ENCODE measurements around the gene KCNMA1.
"Not testable (repeated sequence)": the region's sequence is repeated elsewhere in the genome, so short reads cannot be mapped to it uniquely, and the experiment has no call there.

The KCNMA1 gene

DNA sequence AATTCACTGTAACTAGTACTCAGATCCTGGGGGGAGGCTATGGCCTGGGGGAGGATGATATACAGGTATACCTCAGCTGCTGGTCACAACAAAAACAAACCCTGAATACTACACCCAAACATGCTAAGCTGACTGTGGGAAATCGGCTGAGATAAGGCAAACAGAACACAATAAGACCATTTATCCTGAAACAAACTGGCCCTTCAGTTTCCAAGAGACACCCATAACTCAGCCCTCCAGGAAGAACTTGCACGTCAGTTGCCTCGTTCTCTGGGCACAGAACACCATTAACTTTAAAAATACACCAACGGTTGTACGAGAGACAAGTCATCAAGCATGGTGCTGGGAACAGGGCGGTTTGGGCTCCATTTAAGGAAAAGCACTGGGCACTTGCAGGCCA is 24.1 kb upstream of the KCNMA1 start:
- DNase-seq: no peak

GRCh38 chr10:77661100-77661499 is 23.5 kb upstream of the KCNMA1 start:
- peak in 1 of 3 experiments; percentile 6 for DNase-seq

DNA sequence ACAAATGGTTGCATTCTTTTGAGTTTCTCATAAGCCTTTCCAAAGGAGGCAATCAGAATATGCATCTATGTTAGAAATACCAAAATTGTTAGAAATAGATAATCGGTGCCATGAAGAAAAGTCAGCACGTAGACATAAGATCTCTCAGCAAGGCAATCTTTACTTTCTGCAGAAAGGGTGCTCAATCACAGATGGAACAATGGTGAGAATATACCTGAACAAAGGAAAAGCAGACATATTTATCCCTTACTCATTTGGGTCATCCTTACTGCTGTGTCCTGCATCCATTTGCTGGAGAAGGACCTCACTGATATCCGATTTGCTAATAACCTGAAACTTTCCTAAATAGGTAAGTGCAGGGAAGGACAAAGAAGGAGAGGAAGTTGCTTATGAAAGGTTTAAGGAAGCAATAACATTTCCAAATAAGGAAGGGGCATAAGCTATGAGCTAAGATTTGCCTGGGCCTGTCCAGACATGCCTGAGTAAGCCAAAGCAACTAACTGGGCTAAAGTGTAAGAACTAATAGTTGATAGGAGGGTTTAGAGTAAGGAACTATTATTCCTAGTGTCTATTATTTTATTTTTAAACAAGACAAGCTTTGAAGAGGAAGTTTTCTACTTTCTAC is 21.6 kb upstream of the KCNMA1 start:
- DNase-seq: not testable (repeated sequence)

DNA sequence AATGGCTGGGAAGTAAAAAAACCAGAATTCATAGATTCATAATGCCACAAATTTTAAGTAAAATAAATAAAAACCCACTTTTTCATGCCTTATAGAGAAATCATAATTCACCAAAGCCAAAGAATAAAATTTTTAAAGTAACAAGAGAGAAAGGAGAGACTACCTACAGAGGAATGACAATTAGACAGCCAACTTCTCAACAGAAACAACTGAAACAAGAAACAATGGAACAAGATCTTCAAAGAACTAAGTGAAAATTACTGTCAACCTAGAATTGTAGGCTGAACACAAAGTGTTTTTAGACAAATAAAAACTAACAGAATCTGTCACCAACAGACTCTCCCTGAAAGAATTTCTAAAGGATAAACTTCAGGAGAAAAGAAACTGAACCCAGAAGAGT is 15.6 kb upstream of the KCNMA1 start:
- DNase-seq: no peak

GRCh38 chr10:77649333-77650331 is 12.0 kb upstream of the KCNMA1 start:
- no peak for DNase-seq

DNA sequence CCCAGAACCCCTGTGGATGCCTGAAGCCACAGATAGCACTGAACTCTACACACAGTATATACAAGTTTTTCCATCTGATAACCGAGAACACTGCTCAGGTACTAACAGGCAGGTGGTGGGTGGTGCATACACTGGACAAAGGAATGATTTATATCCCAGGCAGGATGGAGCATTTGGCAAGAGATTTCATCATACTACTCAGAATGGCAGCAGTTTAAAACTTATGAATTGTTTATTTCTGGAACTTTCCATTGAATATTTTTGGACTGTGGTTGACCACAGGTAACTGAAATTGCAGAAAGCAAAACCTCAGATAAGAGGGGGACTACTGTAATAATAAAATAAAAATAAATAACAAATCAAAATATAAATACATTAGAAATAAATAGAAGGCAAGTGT is 10.9 kb upstream of the KCNMA1 start:
- peak in 2 of 3 experiments; percentile 20 to 54 for DNase-seq

DNA sequence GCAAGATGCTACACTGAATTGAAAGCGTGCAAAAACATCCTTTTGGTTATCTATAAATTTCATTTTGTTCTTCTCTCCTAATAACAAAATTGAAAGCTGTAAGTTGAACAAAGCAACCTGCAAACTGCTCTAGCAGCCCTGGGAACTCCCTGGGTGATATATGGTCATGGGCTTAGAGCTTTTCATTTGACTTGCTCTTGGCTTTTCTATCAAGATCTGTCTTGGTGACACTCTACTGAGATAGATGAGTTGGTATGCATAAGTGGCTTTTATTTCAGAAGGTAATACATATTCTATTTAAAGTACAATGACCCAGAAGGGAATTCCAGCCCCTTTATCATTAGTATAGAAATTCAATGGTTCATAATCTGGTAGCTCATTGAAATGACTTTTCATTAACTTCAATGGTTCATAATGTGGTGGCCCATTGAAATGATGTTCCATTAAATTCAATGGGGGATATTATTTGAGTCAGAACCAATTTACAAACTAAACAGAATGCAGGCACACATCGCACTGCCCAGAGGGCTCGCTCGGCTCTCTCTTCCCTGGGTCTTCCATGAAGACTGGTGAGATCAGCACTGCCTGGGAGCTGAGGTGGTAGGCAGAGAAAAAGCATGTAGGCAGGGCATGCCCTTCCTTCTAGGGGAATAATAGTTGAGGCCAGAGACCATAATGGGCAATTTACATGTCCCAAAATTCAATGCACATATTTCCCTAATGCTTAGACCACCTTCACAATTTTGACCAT is 10.1 kb upstream of the KCNMA1 start:
- DNase-seq: no peak

DNA sequence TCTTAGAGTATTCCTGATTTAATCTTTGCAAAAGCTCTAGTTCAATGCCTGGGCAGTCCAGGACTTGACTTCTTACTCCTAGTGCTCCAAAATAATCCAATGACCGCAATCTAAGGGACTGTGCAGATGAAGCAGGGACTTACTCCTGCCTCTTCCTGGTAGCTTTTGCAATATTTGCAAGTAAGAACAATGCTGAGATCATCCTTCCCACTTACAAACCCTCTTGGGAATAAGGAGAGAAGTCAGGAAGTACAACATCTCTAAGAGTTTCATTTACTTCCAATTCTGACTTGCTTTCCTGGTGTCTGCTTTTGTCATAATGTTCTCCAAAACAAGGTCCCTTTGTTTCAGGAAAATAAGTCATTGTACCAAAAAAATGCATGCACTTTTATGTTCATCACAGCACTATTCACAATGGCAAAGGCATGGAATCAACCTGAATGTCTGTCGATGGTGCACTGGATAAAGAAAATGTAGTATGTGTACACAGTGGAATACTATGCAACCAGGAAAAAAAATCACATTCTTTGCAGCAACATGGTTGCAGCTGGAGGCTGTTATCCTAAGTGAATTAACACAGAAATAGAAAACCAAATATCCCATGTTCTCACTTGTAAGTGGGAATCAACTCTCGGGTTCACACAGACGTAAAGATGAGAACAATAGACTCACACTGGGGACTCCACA is 7.1 kb upstream of the KCNMA1 start:
- DNase-seq: no peak

DNA sequence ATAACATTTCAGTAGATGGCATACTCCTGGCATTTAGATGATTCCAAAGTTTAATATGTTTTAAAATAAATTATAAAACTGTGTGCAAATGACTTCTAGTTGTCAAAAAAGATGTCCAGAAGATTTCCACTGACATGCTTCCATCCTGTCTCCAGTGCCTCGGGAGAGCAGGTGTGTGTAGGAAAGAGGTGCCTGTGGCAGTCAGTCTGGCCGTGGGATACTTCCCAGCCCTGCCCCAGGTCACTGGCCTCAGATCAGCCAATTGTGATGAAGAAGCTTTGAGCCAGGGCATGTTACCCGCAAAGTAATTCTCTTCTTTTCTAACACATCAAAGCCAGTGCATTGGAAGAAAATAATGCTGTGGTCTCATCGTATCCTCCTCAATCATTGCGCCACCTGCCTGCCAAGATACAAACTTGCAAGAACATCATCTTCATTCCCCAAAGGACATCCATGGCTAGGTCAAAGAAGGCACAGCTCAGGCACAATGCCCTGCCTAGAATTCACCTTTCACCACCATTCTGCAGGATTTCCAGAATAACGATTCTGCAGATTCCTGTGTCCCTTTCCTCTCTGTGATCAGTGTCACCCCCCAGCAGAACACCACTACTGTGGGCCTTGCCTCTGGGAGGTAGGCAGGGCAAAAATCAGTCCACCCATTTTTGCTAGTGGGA is 6.3 kb upstream of the KCNMA1 start:
- DNase-seq: peak in 2 of 3 experiments; percentile 24 to 33

DNA sequence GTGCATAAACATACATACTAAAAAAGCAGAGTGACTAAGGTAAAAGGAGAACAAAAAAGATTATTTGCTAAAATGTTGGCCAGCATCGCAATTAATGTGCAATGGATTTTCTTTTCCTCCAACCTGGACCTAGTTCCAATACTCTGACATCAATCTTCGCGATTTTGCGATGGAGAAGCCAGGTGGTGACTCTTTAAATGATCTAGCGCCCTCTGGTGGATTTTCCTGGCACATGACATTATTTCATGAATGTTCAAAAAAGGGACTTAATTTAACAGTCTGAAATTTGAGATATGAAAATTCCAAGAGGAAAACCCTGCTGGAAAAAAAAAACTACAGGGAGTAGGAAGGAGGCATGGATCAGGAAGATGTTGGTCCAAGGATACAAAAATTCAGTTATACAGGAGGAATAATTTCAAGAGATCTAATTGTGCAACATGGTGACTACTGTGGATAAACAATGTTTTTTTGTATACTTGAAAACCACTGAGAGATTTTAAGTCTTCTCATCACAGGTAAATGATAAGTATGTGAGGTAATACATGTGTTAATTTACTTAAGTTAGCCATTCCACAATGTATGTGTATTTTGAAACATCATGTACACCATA is 4.3 kb upstream of the KCNMA1 start:
- peak; percentile 54 to 88 (median 88) for DNase-seq

- no peak for DNase-seq
Observed at GRCh38 chr10:77641344-77641743, 3.7 kb upstream of the KCNMA1 start.

DNA sequence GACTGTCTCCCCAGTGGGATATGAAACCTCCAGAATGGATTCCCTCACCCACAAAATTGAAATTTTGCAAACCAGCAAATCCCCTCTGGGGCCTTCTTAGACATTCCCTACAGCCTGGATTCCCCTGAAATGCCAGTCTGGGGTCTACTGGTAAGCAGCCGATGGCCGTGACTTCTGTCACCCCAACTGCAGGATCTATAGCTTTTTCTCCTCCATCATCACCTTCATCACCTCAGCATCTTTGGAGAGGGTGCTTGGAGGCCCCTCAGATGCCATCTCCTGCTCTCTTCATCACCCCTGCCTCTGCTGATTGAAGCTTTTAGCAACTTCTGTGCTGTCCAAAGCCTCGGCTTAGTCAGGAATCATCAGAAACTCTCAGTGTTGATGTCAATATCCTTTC is 2.6 kb upstream of the KCNMA1 start:
- no peak for DNase-seq

DNA sequence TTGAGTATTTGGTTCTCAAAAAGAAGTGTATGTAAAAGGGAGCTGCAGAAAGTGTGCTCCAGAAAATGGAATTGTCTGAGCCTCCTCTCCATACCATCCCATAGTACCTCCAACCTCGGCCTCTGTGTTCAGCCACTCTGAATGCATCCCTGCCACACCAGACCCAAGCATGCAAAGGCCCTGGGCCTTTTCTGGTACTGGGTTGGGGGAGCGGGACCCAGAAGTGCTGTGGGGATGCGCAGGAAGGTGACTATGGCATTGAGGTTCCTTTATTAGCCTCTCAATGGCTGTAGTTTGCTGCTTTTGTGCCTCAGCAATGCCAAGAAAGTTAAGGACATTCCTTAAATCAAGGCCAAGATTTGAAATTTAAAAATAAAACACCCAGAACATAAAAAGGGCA is 2.1 kb upstream of the KCNMA1 start:
- DNase-seq: no peak

DNA sequence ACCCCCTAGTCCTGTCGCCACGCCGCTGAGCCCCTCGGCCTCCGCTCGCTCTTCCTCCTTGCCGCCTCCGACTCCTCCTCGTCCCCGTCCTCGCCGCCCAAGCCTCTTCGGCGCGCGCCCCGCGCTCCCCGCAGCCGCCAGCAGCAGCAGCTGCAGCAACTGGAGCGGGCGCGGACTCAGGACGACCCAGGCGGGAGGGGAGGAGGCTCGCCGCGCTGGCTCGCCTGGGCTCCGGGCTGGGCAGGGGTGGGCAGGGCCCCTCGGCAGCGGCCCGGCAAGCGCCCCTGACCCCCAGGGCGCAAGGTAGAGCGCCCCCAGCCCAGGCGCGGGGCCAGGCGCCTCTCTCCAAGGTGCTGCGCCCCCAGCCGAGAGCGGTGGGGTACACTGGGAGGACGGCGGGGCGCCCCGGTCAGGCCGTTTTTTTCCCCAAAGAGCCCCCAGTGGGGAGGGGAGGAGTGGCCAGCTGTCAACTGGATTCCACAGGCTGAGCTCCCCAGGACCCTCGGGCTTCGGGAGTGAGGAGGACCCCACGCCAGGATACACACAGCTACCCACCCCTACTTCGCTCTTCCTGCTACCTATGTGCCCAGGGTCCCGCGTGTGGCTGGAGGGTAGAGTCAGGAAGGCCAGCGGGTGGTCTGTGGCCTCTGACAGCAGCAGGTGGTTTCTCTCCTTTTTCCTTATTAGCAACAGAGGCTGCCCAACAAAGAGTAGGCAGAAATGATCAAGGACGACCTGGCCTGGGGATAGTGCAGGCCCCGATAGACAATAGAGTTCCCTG is 903 bp upstream of the KCNMA1 start:
- peak; percentile 29 to 77 (median 74) for DNase-seq

GRCh38 chr10:77636967-77637531 is 559 bp downstream of the KCNMA1 start:
- peak in 2 of 3 experiments; percentile 72 for DNase-seq

DNA sequence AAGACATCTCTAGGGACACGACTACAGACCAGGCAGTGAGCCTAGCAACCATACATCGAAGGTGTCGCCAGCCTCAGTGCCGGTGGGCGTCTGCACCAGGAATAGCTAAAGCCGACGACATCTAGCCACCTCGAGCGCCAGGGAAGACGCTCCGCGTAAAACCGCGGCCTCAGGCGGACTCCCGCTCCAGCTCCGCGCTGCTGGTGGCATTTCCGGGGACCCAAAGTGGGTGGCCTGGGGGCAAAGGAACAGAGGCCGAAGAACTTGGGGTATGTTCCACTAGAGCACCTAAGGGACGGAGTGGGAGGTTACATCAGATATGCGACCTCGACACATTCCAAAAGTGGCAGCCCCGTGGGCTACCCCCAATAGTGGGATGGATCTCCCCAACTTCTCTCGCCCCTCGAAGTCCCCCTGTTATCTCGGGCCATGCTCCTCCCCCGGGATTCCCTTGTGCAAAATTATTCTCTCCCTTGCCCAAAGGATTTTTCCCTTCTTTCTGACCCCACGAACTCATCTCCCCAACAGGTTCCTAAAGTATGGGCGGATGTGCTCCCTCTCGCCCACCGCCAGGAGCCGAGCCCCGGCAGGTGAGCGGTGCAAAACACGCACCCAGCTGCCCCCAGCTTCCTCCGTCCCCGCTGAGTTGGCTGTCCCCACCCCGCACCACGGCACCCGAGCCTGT is 1.2 kb downstream of the KCNMA1 start:
- DNase-seq: peak in 2 of 3 experiments; percentile 69 to 72

DNA sequence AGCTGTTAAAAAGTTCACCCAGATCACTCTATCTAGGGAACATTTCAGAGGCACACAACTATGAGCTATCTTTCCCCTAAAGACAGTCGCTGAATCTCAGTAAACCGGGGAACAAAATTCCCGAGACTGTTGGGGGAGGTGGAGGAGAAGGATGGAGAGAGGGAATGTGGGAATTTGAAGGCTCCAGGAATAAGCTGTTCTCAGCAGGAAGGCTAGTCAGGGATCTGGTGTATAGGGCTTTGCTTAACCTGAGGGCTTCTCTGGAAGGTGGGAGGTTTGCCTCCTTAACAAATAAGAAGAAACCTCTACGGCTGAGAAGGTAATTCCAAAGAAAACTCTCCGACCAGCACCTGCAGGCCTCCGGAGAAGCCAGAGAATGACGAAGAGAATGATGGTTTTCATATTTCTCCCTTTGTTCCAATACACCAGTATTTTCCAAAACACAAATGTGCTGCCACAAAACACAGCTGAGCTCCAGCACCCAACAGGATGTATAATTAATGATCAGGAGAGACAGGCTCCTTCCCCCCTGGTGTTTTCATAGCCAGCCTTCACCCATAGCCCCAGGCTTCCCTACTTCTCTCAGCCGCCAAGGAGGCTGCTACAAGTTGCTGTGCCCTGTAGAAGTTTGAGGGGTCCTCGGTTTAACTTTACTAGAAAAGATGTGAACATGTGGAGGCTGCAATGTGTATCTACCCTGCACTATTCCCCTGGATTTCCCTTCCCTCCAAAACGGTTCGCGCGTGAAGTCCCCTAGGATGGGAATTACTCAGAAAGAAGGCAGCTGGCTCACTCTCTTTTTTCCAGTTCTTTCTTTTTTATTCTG is 2.0 kb downstream of the KCNMA1 start:
- peak in 2 of 3 experiments; percentile 52 to 72 for DNase-seq

- peak in 1 of 3 experiments; percentile 16 for DNase-seq
Observed at GRCh38 chr10:77634939-77635338, 2.7 kb downstream of the KCNMA1 start.

GRCh38 chr10:77633376-77633775 is 4.2 kb downstream of the KCNMA1 start:
- peak in 1 of 3 experiments; percentile 29 for DNase-seq

Measured in NCI-H1417 (cell line).